Measurements from ENCODE around the gene DDAH2.

Gene DDAH2

DNA sequence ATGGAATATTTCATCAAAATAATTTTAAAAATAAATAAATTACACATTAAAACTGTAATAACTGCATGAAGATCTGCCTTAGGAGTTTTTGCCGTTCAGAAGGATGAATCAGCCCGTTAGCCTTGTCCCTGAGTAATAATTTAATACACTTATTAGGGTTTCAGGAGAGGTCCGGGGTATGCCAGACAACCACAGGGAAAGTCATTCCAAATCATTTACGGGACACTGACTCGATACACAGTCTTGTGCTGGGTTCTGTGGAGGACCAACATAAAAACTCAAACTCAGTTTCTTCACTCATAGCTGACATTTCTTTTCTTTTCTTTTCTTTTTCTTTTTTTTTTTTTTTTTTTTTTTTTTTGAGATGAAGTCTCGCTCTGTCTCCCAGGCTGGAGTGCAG is 23.2 kb downstream of the DDAH2 start:
- H3K27ac Mint-ChIP-seq, result no peak overlapping the region
- no peaks in the 10 kb centered on the region for H3K9me3 Mint-ChIP-seq
- ATAC-seq (ENCODE audit: low read depth), result no peak
- no peaks in the 10 kb centered on the region for H3K36me3 Mint-ChIP-seq
- H3K27me3 Mint-ChIP-seq, result no peaks in the 10 kb centered on the region
- no peak for DNase-seq (ENCODE audit: low spot score in 2 of 2)
- peaks cover 22% of the 10 kb centered on the region for H3K4me1 Mint-ChIP-seq
- H3K4me3 Mint-ChIP-seq, result no peak overlapping the region

DNA sequence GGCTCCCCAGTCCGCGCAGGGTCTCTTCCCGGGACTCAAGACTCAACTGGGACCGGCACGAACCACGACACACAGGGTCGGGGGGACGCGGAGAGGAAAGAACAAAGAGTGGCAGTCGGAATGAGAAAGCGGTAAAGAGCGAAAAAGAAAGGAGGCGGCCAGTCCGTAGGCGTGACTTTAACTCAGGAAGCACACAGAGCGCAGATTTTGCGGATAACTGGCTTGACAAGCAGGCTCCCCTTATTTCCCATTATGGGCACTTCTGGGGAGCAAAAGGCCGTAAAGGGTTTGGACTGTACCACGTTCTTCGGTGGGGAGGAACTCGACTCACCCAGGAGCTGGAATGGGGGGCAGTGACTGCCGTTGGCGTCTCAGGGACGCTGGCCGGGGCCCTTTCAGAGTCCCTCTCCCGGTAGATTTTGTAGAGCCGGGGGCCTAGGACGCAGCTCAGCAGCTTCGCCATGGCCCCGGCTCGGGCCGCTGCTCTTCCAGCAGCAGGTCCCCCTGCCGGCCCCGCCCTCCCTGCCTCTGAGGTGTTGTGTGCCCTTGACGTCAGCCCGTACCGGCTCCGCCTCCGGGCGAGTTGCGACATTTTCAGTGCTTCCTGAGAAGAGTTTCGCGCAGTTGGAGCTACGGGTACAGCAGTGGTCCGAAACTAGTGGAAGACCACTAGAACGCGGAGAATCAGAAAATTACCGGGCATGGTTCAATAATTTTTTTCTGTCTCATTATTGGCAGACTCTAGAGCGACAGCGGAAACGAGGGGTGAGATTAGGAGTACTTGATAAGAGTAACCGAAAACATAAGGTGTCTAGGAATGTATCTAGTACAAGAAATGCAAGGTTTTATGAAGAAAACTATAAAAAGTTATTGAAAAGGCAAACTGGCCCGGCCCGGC is 26.0 kb downstream of the DDAH2 start, which contains the start of gene ABHD16A:
ABHD16A (minus strand) TSS at position 506 of the 898 bp plus-strand sequence; CDS start at position 463, 43 bp downstream.
- peaks cover 17% of the 10 kb centered on the region for H3K4me1 Mint-ChIP-seq
- H3K4me3 Mint-ChIP-seq, result peak within 1 kb of the TSS; percentile 99
- H3K9me3 Mint-ChIP-seq, result no peaks in the 10 kb centered on the region
- no peaks in the 10 kb centered on the region for H3K36me3 Mint-ChIP-seq
- peak; percentile 93 to 95 for DNase-seq (ENCODE audit: low spot score in 2 of 2)
- H3K27ac Mint-ChIP-seq, result peak within 1 kb of the TSS; percentile 97
- H3K27me3 Mint-ChIP-seq, result no peaks in the 10 kb centered on the region
- ATAC-seq (ENCODE audit: low read depth), result peak; percentile 95

DNA sequence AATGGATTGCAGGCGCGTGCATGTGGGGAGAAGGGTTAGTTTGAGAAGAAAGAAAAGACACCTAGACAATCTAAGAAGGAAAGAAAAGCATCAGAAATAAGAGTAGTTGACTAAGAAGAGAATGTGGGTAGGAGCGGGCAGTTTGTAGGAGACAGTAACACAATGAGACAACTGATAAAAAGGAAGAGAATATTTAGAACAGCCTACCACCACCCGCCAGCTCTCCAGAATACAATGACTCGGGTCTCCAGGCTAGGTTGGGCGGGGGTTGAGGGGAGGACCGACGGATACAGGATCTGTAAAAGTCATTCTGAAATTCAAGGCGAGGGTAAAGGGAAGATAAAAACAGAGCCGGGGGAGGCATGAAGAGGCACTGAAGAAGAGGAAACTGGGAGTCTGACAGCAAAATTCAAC is 26.7 kb downstream of the DDAH2 start:
- H3K27ac Mint-ChIP-seq, result peak overlapping the region; percentile 97
- peaks cover 21% of the 10 kb centered on the region for H3K4me1 Mint-ChIP-seq
- ATAC-seq (ENCODE audit: low read depth), result no peak
- H3K4me3 Mint-ChIP-seq, result peak overlapping the region; percentile 99
- DNase-seq (ENCODE audit: low spot score in 2 of 2), result no peak
- no peaks in the 10 kb centered on the region for H3K27me3 Mint-ChIP-seq
- no peaks in the 10 kb centered on the region for H3K9me3 Mint-ChIP-seq
- peaks cover 3% of the 10 kb centered on the region for H3K36me3 Mint-ChIP-seq

DNA sequence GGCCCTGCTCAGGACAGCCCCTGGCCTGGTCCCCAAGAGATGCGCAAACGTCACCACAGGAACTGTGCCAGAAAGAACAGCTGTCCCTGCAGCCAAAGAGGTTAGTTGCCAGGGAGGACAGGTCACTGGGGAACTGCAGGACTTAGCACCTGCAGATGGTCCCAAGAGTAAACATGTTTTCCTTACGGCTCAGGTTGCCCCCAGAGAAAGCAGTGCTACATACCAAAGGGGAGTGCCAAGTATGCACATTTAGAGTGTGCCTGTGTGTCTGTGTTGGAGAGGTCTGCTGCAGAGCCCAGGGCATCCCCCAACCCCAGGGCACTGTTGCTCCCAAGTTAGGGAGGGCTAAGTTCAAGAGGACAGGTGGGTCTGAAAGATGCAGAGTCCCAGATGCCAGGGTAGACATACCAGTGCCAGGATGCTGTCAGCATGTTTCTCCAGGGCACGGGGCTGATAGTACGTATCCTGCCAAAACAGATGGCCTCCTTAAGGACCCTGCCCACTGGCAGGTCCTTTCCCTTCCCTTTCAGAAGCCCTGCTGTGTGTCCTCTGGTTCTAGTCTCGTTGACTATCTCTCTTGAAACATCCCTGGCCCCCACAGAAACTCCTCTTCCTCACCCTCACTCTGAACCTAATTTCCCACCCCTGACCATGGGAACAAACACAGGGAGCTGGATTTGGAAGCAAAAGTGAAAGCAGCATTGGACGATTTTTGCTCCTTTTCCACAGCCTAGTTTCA is 27.3 kb downstream of the DDAH2 start:
- peaks cover 23% of the 10 kb centered on the region for H3K4me1 Mint-ChIP-seq
- peak overlapping the region; percentile 97 for H3K27ac Mint-ChIP-seq
- H3K9me3 Mint-ChIP-seq, result no peaks in the 10 kb centered on the region
- H3K27me3 Mint-ChIP-seq, result no peaks in the 10 kb centered on the region
- DNase-seq (ENCODE audit: low spot score in 2 of 2) (no peak), ATAC-seq (ENCODE audit: low read depth) (no peak)
- peaks cover 5% of the 10 kb centered on the region for H3K36me3 Mint-ChIP-seq
- peak overlapping the region; percentile 99 for H3K4me3 Mint-ChIP-seq

GRCh38 chr6:31700740-31701401 is 28.2 kb downstream of the DDAH2 start:
- ATAC-seq (ENCODE audit: low read depth) (no peak), DNase-seq (ENCODE audit: low spot score in 2 of 2) (no peak)
- no peaks in the 10 kb centered on the region for H3K9me3 Mint-ChIP-seq
- H3K27me3 Mint-ChIP-seq, result no peaks in the 10 kb centered on the region
- H3K4me3 Mint-ChIP-seq, result peak overlapping the region; percentile 49
- H3K4me1 Mint-ChIP-seq, result peaks cover 23% of the 10 kb centered on the region
- H3K36me3 Mint-ChIP-seq, result peaks cover 7% of the 10 kb centered on the region
- H3K27ac Mint-ChIP-seq, result no peak overlapping the region

DNA sequence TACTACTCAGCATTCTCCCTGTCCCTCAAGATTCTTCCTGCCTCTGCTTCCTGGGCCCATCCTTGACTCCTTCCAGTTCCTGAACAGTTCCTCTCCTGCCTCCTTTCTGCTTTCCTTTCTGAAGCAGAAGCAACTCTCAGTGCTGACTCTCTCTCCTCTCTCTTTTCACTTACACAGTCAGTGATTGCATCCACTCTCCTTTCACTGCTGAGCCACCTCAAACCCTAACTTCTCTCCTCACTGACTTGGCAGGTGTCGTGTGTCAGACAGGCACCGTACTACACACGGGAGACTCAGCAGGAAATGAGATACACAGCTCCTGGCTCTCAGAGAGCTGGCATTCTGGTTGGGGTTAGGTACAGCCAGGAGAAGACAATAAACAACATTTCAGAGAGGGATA is 31.5 kb downstream of the DDAH2 start:
- peaks cover 21% of the 10 kb centered on the region for H3K4me1 Mint-ChIP-seq
- DNase-seq (ENCODE audit: low spot score in 2 of 2) (no peak), ATAC-seq (ENCODE audit: low read depth) (no peak)
- peaks cover 11% of the 10 kb centered on the region for H3K36me3 Mint-ChIP-seq
- H3K27ac Mint-ChIP-seq, result no peak overlapping the region
- H3K9me3 Mint-ChIP-seq, result no peaks in the 10 kb centered on the region
- no peak overlapping the region for H3K4me3 Mint-ChIP-seq
- no peaks in the 10 kb centered on the region for H3K27me3 Mint-ChIP-seq

DNA sequence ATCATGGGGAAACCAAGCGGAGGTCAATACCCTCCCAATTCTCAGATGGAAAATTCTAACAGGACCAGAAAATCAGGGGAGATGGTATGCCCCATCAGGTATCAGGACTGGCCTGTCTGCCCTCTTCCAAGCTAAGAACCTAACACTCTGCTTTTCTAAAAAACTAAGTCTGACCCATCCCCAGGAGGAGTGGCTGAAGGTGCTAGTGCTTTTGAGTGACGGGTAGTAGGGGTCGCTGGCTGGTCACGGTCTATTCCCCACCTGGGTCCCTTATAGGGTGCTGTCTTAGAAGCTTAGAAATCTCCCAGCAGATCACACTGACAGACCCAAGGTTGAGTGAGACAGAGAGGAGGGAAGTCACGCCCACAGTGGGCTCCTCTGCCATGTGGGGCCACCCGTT is 35.6 kb downstream of the DDAH2 start:
- Mint-ChIP-seq H3K36me3 (peaks cover 16% of the 10 kb centered on the region), H3K27ac (peak overlapping the region; percentile 20), H3K27me3 (no peaks in the 10 kb centered on the region), H3K4me1 (peaks cover 26% of the 10 kb centered on the region), H3K4me3 (no peak overlapping the region), H3K9me3 (no peaks in the 10 kb centered on the region)
- ATAC-seq (ENCODE audit: low read depth) (no peak), DNase-seq (ENCODE audit: low spot score in 2 of 2) (no peak)

DNA sequence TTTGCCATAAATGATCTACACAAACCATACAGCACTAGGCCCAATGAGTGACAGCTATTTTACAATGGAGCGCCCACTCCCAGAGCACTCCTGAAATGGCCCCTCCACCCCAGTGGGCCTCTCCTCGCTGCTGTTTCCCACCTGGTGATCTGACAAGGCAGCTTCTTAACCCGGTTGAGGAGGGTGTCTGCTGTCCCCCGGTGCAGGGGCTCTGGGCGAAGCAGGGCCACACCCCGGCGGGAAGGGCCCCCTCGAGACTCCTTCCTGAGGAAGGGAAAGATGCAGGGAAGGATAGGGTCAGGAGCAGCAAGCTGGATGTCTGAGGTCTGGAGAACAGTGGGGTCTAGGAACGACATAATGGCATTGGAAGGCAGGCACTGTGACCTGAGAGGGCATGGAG is 36.2 kb downstream of the DDAH2 start:
- no peaks in the 10 kb centered on the region for H3K27me3 Mint-ChIP-seq
- no peaks in the 10 kb centered on the region for H3K9me3 Mint-ChIP-seq
- no peak for ATAC-seq (ENCODE audit: low read depth)
- H3K36me3 Mint-ChIP-seq, result peaks cover 17% of the 10 kb centered on the region
- no peak overlapping the region for H3K4me3 Mint-ChIP-seq
- DNase-seq (ENCODE audit: low spot score in 2 of 2), result no peak
- H3K27ac Mint-ChIP-seq, result peak overlapping the region; percentile 20
- H3K4me1 Mint-ChIP-seq, result peaks cover 27% of the 10 kb centered on the region

DNA sequence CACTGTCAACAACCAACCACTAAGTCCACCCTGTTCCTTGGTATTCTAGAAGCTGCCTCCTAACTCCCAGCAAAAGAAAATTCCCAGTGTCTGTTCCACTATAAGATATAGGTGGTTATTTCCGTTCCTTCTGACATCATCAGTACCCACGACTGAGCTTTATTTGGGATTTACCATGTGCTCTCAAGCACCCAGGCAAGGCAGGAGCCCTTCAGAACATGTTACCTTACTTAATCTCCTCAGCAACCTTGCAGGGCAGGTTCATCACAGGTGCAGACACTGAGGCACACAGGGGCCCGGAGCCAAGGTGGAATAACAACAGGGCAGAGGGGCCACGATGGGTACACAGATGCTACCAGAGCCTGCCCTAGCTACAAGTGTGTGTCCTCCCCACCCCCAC is 36.7 kb downstream of the DDAH2 start:
- no peaks in the 10 kb centered on the region for H3K9me3 Mint-ChIP-seq
- H3K27ac Mint-ChIP-seq, result no peak overlapping the region
- H3K27me3 Mint-ChIP-seq, result no peaks in the 10 kb centered on the region
- H3K4me1 Mint-ChIP-seq, result peaks cover 24% of the 10 kb centered on the region
- no peak for DNase-seq (ENCODE audit: low spot score in 2 of 2)
- H3K4me3 Mint-ChIP-seq, result no peak overlapping the region
- peaks cover 17% of the 10 kb centered on the region for H3K36me3 Mint-ChIP-seq
- no peak for ATAC-seq (ENCODE audit: low read depth)

GRCh38 chr6:31691564-31692108 is 37.5 kb downstream of the DDAH2 start:
- H3K36me3 Mint-ChIP-seq, result peaks cover 18% of the 10 kb centered on the region
- no peak overlapping the region for H3K27ac Mint-ChIP-seq
- ATAC-seq (ENCODE audit: low read depth) (no peak), DNase-seq (ENCODE audit: low spot score in 2 of 2) (no peak)
- peaks cover 23% of the 10 kb centered on the region for H3K4me1 Mint-ChIP-seq
- H3K4me3 Mint-ChIP-seq, result no peak overlapping the region
- H3K27me3 Mint-ChIP-seq, result no peaks in the 10 kb centered on the region
- H3K9me3 Mint-ChIP-seq, result no peaks in the 10 kb centered on the region

GRCh38 chr6:31691078-31691463 is 38.0 kb downstream of the DDAH2 start:
- Mint-ChIP-seq H3K27ac (no peak overlapping the region), H3K36me3 (peaks cover 21% of the 10 kb centered on the region), H3K27me3 (no peaks in the 10 kb centered on the region), H3K4me1 (peaks cover 23% of the 10 kb centered on the region), H3K9me3 (no peaks in the 10 kb centered on the region), H3K4me3 (no peak overlapping the region)
- DNase-seq (ENCODE audit: low spot score in 2 of 2), result no peak
- ATAC-seq (ENCODE audit: low read depth), result no peak

DNA sequence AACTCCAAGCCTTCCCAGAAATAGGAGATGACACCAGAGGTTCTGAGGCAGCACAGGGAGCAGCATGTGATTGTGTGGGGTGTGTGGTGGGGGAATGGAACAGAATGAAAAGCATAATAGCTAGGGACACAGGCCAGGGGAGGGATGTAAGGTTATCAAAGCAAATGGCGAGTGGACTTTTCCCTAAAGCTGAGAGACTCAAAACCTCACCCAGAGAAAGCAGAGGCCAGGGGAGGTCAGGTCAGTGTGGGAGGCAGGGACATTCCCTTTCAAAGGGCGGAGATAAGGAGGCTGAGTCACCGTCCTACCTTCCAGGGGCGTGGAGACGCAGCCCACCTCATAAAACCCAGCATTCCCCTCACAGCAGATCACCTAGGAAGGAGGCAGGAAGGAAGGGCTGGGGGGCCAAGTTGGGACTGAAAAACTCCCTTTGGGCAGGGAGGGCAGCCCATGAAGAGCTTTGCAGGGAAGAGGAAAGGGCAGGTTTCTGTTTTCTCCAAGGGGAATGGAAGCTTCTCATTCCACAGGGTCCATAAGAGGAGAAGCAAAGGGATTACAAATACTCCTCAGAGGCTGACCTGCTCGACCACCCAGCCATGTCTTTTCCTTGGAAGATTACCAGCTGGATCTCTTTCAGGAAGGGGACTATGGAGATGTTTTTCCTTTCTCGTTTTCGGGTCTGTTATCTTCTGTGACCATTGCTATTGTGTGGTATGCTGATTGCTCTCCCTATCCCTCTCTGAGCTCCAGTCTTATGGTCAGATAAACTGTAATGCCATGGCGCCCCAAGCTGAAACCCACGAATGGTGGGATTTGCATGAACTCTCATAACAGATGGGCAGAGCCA is 38.6 kb downstream of the DDAH2 start:
- H3K4me1 Mint-ChIP-seq, result peaks cover 23% of the 10 kb centered on the region
- H3K27me3 Mint-ChIP-seq, result no peaks in the 10 kb centered on the region
- DNase-seq (ENCODE audit: low spot score in 2 of 2) (no peak), ATAC-seq (ENCODE audit: low read depth) (no peak)
- peaks cover 22% of the 10 kb centered on the region for H3K36me3 Mint-ChIP-seq
- no peaks in the 10 kb centered on the region for H3K9me3 Mint-ChIP-seq
- peak overlapping the region; percentile 56 for H3K27ac Mint-ChIP-seq
- H3K4me3 Mint-ChIP-seq, result no peak overlapping the region

All from memory B cell (primary cell).